GM12878 (cell line): Measurements from ENCODE around the gene ARL15. TPM values are rescaled to one million over a fixed set of nuclear protein-coding genes. Genes with fewer than 3 reads are reported as not detected.

Experiments
- ATAC-seq: fragments of 200-7000 bp; cut with Tn5 transposase; 3 replicates; pipeline ENCODE4 v1.9.1; 2020; ENCODE audit warnings: mild to moderate bottlenecking, moderate library complexity
- BruUV-seq: library from RNA; stranded (reverse); fragments of 400-500 nt; replicated peaks from 2 replicates; lab custom pipeline; 2021; lab: Mats Ljungman, UMichigan
- CTCF ChIA-PET: fragments of 300-600 bp; sonication (Branson Sonifier 250); formaldehyde crosslinking; extraction: SDS; loops from one replicate; lab custom pipeline; 2021; ENCODE audit warnings: inconsistent platforms; lab: Yijun Ruan, JAX
- POLR2A ChIA-PET: fragments of 350-600 bp; formaldehyde crosslinking; extraction: SDS; loops from one replicate; lab custom pipeline; 2021; ENCODE audit warnings: inconsistent platforms; lab: Charles Lee
- RAD21 ChIA-PET: fragments of 300-600 bp; sonication (Branson Sonifier 250); formaldehyde crosslinking; loops from one replicate; lab custom pipeline; 2023; ENCODE audit warnings: antibody characterized with exemption; ENCODE audit not compliant: unreplicated experiment; lab: Charles Lee
- SMC1A ChIA-PET: fragments of 300-600 bp; sonication (Branson Sonifier 250); formaldehyde crosslinking; loops from one replicate; lab custom pipeline; 2023; ENCODE audit not compliant: unreplicated experiment, uncharacterized antibody; lab: Charles Lee
- DNase-seq: peaks from one replicate; pipeline ENCODE4 v3.0.0-alpha.2; 2011; ENCODE audit warnings: low read depth, low spot score
- FAIRE-seq: peaks from 3 replicates; lab custom pipeline; 2011; peaks lifted over from hg19 to GRCh38; lab: Jason Lieb, UNC
- H2AFZ ChIP-seq: 2 replicates; pipeline ENCODE4 v1.6.0; 2011; ENCODE audit warnings: low read depth, low read length, control low read depth; ENCODE audit not compliant: control insufficient read depth
- H3K27ac ChIP-seq: 2 replicates; pipeline ENCODE4 v1.5.1; 2011; ENCODE audit warnings: control low read depth; ENCODE audit not compliant: control insufficient read depth, insufficient read depth
- H3K27me3 ChIP-seq, 2 experiments: replicated peaks in 1 of 2; 2 replicates each; pipeline versions ENCODE4 v1.6.0 to v1.6.1; 2011; ENCODE audit warnings: low read length in 1 of 2; ENCODE audit not compliant: control insufficient read depth in 2 of 2, insufficient read depth in 2 of 2
- H3K36me3 ChIP-seq, 2 experiments: 2 replicates each; pipeline ENCODE4 v1.5.1; 2011; ENCODE audit warnings: low read length in 1 of 2; ENCODE audit not compliant: control insufficient read depth in 2 of 2, insufficient read depth in 2 of 2
- H3K4me1 ChIP-seq: 2 replicates; pipeline ENCODE4 v1.6.1; 2011; ENCODE audit warnings: mild to moderate bottlenecking, low read length, moderate library complexity, mixed read lengths; ENCODE audit not compliant: control insufficient read depth, insufficient read depth
- H3K4me2 ChIP-seq: 2 replicates; pipeline ENCODE4 v1.6.0; 2011; ENCODE audit warnings: control low read depth; ENCODE audit not compliant: control insufficient read depth, insufficient read depth
- H3K4me3 ChIP-seq: fragments of 200-600 bp; sonication (generic); 2 replicates; pipeline ENCODE4 v1.5.1; 2016
- H3K79me2 ChIP-seq: 2 replicates; pipeline ENCODE4 v1.6.0; 2011; ENCODE audit warnings: low read length; ENCODE audit not compliant: control insufficient read depth, insufficient read depth
- H3K9ac ChIP-seq: 2 replicates; pipeline ENCODE4 v1.8.0; 2011; ENCODE audit warnings: low read length, control low read depth, mixed read lengths; ENCODE audit not compliant: control insufficient read depth, insufficient read depth
- H3K9me3 ChIP-seq: replicated peaks from 3 replicates; pipeline ENCODE4 v1.5.1; 2011; ENCODE audit warnings: mild to moderate bottlenecking, low read length; ENCODE audit not compliant: control insufficient read depth, insufficient read depth
- H4K20me1 ChIP-seq: 2 replicates; pipeline ENCODE4 v1.6.0; 2011; ENCODE audit not compliant: control insufficient read depth, insufficient read depth
- ATF2 ChIP-seq: IDR thresholded peaks from 2 replicates; pipeline ENCODE4 v1.6.1; 2012; ENCODE audit warnings: low read length, inconsistent platforms
- NFXL1 ChIP-seq: fragments of 450-650 bp; IDR thresholded peaks from 2 replicates; pipeline ENCODE4 v1.6.1; 2017; ENCODE audit warnings: antibody characterized with exemption, mild to moderate bottlenecking, borderline replicate concordance
- NR2F1 ChIP-seq: fragments of 450-650 bp; conservative IDR thresholded peaks from 2 replicates; pipeline ENCODE4 v1.6.1; 2017; ENCODE audit warnings: mild to moderate bottlenecking
- RB1 ChIP-seq: fragments of 450-650 bp; formaldehyde crosslinking; IDR thresholded peaks from 2 replicates; pipeline ENCODE4 v1.6.1; 2017; ENCODE audit warnings: mild to moderate bottlenecking, borderline replicate concordance
- WGBS: methylation state at CpG from one replicate; pipeline ENCODE4 v1.1.6; 2016; ENCODE audit warnings: low lambda C conversion rate; ENCODE audit not compliant: insufficient replicate concordance, insufficient coverage; ENCODE audit errors: missing lambda C conversion rate; 5-methylcytosine and 5-hydroxymethylcytosine counted together
- in situ Hi-C: fragments of 300-500 bp; cut with MboI; formaldehyde crosslinking; loops from 9 replicates; pipeline ENCODE4 v1.14.3; 2018; ENCODE audit warnings: mixed read lengths
- intact Hi-C: fragments of 100-400 bp; cut with micrococcal nuclease; formaldehyde crosslinking; loops from one replicate; pipeline ENCODE4 v1.14.2; 2022; ENCODE audit not compliant: unreplicated experiment
- polyA plus RNA-seq, 11 experiments: library from polyadenylated mRNA; depleted of rRNA in 4 of 11; unstranded in 6 of 11; stranded (reverse) in 5 of 11; fragments of >200 nt; fragmentation: Nextera tagmentation in 4 of 11; fragmentation: Illumina TruSeq in 1 of 11; extraction: Ambion mirVana in 4 of 11; extraction: Trizol in 1 of 11; gene quantifications; 1 replicate in 1 of 11; 2 replicates in 10 of 11; pipeline versions ENCODE4 v1.2.1 to v1.2.3, GENCODE V29; 2011 to 2016; ENCODE audit warnings: inconsistent platforms in 2 of 11, missing spikeins in 2 of 11, low read depth in 1 of 11
- total RNA-seq, 4 experiments: library from RNA; depleted of rRNA in 3 of 4; stranded (reverse); fragments of >200 nt in 3 of 4; fragmentation: Illumina TruSeq in 1 of 4; extraction: Trizol in 1 of 4; gene quantifications; 2 replicates each; pipeline versions ENCODE4 v1.2.1 to v1.2.3, GENCODE V29; 2013 to 2021

Gene ARL15
- total and polyA plus RNA-seq, 10 of the 15 experiments (the other 5 are each of a cell fraction or from before 2014, with no cell fraction given), result 3.6 to 11.0 (median 7.7) TPM

DNA sequence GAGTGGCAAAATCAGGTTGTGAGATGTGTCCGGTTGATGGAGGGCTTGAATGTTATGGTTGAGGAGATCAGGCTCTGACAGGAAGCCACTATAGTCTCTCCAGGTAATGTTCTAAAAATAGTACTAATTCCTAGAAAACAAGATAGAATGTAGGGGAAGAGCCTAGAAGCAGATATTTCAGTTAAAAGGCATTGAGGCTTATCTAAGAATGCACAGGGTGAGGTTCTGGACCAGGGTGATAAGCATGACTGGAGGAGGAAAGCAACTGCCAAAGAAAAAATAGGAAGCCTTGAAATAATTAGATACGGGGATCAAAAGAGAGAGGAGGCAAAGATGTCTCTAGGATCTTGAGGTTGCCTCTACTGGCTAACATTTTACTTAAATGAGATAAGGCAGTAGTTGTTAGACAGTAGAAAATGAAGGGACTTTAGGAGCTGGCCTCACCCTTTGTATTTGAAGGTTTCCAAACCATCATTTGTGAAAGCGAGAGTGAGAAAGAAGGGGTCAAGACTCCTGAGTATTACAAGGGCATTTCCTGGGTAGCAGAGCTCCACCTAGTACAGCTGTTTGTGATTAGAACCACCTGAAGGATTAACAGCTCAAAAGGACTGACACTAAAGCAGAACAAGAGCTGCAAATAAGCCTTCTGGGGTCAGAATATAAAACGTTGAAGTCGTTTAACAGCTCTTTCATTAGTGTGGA lies 15.4 kb upstream of the ARL15 start:
- no TSS peak for BruUV-seq
- in situ Hi-C loops, result no loop called here
- H3K9me3 ChIP-seq, result no peaks in the 10 kb centered on the region
- POLR2A ChIA-PET, result interaction anchor here (1.9 kb wide), 1 partner anchor 15 kb away, joined by 10 read pairs; the partner anchor contains the start of gene ARL15
- ATAC-seq (peak; percentile 95), FAIRE-seq (no peak), DNase-seq (no peak)
- no peaks in the 10 kb centered on the region for H4K20me1 ChIP-seq
- H3K79me2 ChIP-seq, result no peaks in the 10 kb centered on the region
- 0 out of 2 replicates have a peak overlapping the region, but pooled peaks have one; percentile 7 for H3K4me2 ChIP-seq
- TF ChIP-seq NR2F1 (peak; percentile 66), NFXL1 (no peak)
- no peak overlapping the region for H3K27ac ChIP-seq
- CTCF ChIA-PET, result interaction anchor here (0.8 to 1.8 kb wide), 5 partner anchors 11 to 94 kb away, joined by 3 to 4 read pairs (median 4); no protein-coding TSS in a partner anchor
- no peaks in the 10 kb centered on the region for H3K36me3 ChIP-seq
- H3K27me3 ChIP-seq, result no peaks in the 10 kb centered on the region; a peak in 1 of 4 replicates
- intact Hi-C loops, result no loop called here
- RAD21 ChIA-PET, result interaction anchor here (1.0 to 2.2 kb wide), 2 partner anchors 82 to 94 kb away, joined by 3 to 5 read pairs; no protein-coding TSS in a partner anchor
- WGBS, result 21% methylated on average over 5 of the region's 5 CpGs
- H2AFZ ChIP-seq, result no peak overlapping the region
- no peaks in the 10 kb centered on the region for H3K4me1 ChIP-seq
- no peak overlapping the region for H3K9ac ChIP-seq
- SMC1A ChIA-PET, result interaction anchor here (0.8 to 1.9 kb wide), 8 partner anchors 9 to 164 kb away, joined by 3 to 7 read pairs (median 4); no protein-coding TSS in a partner anchor
- no peak overlapping the region for H3K4me3 ChIP-seq

GRCh38 chr5:54325272-54325609 lies 14.9 kb upstream of the ARL15 start:
- RAD21 ChIA-PET, result no interaction called here
- no peaks in the 10 kb centered on the region; a peak in 1 of 4 replicates for H3K27me3 ChIP-seq
- SMC1A ChIA-PET, result interaction anchor here (1.2 to 1.6 kb wide), 2 partner anchors 10 to 16 kb away, joined by 4 read pairs; no protein-coding TSS in a partner anchor
- no peaks in the 10 kb centered on the region for H3K9me3 ChIP-seq
- H3K4me3 ChIP-seq, result no peak overlapping the region
- POLR2A ChIA-PET, result no interaction called here
- H3K27ac ChIP-seq, result no peak overlapping the region
- no peak overlapping the region for H2AFZ ChIP-seq
- no peaks in the 10 kb centered on the region for H3K36me3 ChIP-seq
- DNase-seq, result no peak
- no peak for ATAC-seq
- no TSS peak for BruUV-seq
- FAIRE-seq, result no peak
- CTCF ChIA-PET, result interaction anchor here (0.8 to 2.4 kb wide), 2 partner anchors 94 to 164 kb away, joined by 3 to 10 read pairs; no protein-coding TSS in a partner anchor
- in situ Hi-C loops, result no loop called here
- no peaks in the 10 kb centered on the region for H3K4me1 ChIP-seq
- H3K9ac ChIP-seq, result no peak overlapping the region
- no peak for TF ChIP-seq ATF2
- no peak for TF ChIP-seq RB1
- no peaks in the 10 kb centered on the region for H4K20me1 ChIP-seq
- 5% methylated on average over 1 of the region's 1 CpG for WGBS
- intact Hi-C loops, result no loop called here
- H3K4me2 ChIP-seq, result no peak overlapping the region
- H3K79me2 ChIP-seq, result no peaks in the 10 kb centered on the region
